Stimulated activated CD8-positive, alpha-beta memory T cell treated with anti-CD3 and anti-CD28 coated beads, Interleukin-7, amount 100 ng/mL, for 24 hours (primary cell): Measurements from ENCODE around the gene SHB.
"Not testable (repeated sequence)": the region's sequence is repeated elsewhere in the genome, so short reads cannot be mapped to it uniquely, and the experiment has no call there.

Source experiments
- DNase-seq: peaks from one replicate; pipeline ENCODE4 v3.0.0-alpha.2; 2020; ENCODE audit warnings: low read depth

SHB gene

DNA sequence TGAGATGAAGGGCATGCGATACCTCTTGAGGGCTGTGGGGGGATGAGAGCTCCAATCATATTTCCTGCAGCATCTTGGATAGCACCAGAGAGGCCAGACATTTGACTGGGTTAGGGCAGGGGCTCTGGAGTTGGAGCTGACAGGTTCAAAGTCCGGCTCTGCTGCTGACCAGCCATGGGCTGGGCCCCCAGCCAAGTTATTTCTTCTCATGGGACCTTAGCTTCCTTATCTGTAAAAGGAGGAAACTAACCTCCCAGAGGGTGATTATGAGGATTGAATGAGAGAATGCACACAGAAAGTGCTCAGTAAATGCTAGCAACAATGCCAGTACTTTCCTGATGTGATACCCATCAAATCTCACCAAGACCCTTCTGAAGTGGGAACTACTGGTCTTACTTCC, 99.9 kb downstream of the SHB start:
- no peak for DNase-seq

DNA sequence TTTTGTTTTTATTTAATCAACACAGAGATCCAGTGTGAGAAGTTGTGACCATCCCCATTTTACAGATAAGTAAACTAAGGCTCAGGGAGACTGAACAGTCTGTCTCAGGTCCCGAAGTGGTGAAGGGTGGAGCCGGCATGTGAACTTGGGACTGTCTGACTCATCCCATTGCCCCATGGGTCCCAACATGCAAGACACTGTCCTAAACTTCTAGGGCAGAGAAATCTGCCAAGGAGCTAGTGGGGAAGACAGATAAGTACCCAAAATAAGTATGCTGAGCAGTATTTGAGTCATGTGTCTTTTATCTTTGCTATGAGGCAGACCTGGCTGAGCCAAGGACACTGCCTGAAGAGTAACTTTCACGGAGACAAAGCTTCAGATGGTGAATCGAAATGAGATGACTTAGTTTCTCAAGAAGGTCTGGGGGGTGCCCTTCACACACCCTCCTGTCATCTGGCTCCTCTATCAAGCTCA, 100.8 kb downstream of the SHB start:
- no peak for DNase-seq

DNA sequence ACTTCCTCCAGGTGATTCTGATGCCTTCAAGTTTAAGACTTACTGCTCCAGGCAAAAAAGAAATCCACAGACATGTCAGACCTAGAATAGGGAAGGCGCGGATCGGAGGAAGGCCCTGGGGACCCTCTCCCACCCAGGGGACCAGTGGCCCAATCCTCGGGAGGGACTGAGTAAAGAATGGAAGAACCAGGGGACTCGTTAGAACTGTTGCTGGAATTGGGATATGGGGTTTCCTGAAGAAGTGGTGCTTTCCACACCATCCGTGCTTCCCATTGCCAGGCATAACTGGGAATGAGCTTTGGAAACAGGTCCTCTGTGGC, 101.3 kb downstream of the SHB start:
- no peak for DNase-seq

DNA sequence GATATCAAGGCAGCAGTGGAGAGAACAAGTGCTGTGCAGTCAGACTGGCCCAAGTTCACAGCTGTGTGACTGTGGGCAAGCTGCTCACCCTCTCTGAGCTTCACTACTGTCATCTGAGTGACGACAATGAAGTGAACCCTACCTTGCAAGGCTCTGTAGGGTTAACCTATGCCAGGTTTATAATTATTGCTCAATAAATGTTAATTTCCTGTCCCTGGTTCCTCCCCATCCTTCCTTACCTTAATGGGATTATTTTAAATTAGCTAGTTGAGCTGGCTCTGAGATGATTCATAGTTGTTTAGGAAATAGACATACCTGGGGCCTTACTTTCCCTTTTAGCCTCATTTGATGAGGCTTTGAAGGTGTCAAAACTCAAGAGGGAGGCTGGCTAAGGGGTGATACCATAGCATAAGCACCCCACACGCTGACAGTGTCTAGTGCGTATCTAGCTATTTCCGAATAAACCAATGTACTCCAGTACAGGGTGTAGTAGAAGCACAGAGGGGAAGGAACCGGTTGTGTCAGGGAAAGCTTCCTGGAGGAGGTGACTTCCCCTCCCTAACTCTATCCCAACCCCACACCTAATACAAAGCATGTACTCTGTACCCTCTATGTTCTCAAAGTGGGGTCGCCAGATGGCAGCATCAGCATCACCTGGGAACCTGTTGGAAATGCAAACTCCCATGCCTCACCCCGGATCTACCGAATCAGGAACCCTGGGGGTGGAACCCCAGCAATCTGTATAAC, 101.8 kb downstream of the SHB start:
- DNase-seq, result no peak

DNA sequence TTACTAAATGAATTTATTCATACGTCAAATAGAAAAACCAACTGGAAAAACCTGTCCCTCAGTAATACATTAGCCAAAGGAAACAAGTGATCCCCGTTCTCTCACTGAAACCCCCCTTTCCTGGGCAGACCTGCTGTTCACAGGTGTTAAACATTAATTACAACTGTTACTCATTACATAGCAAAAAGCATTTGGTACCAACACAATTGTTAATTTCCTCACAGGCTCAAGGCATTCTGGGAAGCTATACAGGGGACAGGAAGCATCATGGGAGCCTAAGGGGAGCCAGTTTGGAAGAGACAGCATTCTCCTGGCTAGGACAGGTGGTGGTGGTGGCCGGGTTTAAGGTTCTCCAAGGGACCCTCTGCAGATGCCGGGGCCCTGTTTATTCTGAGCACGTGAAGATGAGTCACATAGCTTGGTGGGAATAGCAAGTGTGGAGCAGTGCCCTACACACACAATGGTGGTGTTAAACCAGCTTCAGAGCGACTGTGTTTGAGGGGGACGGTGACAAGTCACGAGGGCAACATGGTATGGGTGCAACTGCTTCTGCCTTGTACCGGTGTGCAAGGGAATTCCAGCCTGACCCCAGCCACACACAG, 102.5 kb downstream of the SHB start:
- DNase-seq, result no peak

DNA sequence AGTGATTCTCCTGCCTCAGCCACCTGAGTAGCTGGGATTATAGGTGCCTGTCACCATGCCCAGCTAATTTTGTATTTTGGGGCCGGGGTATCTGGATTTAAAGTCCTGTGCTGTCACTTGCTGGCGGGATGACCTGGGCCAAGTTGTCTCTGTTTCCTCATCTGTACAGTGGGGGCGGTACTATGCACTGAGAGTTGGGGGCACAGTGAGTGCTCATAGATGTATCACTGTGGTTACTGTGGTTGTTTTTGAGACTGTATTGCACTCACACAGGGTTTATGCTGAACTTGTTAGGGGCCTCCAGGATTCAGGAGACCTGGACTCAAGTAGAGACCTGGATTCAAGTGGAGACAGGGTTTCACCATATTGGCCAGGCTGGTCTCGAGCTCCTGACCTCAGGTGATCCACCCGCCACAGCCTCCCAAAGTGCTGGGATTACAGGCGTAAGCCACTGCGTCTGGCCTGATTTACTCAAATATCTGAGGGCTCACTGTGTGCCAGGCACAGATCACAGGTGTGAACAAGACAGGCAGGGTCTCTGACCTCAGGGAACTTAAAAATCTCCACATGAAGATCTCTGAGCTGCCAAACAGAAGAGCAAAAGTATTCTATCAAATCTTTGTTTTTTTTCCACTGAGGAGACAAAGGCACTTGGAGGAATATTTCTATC, 103.2 kb downstream of the SHB start:
- DNase-seq, result not testable (repeated sequence)

DNA sequence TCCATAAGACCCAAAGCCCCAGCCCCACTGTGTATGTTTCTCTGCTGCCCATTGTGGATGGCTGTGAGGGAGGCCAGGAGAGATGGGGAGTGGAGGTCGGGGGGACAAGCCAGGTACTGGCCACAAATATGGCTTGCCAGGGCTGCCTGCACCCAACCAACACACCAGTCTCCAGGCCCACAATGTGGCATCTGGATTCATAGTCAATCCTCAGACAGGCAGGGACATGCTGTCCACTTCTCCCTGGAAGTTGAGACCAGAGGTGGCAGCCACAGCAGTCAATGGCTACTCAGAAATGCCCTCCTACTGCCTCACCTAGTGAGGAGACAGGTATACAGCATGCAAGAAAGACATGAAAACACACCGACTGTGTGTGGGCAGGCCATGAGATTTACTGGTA, 103.9 kb downstream of the SHB start:
- DNase-seq, result no peak

DNA sequence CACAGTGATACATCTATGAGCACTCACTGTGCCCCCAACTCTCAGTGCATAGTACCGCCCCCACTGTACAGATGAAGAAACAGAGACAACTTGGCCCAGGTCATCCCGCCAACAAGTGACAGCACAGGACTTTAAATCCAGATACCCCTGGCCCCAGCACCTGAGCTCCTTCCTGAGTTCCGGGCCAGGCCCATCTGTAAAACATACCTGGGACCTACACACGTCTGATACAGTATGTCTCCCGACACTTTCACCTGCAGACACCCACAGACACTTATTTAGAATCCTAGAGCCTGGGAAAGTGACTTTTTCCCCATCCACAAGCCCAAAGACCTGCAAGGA, 104.3 kb downstream of the SHB start:
- no peak for DNase-seq

DNA sequence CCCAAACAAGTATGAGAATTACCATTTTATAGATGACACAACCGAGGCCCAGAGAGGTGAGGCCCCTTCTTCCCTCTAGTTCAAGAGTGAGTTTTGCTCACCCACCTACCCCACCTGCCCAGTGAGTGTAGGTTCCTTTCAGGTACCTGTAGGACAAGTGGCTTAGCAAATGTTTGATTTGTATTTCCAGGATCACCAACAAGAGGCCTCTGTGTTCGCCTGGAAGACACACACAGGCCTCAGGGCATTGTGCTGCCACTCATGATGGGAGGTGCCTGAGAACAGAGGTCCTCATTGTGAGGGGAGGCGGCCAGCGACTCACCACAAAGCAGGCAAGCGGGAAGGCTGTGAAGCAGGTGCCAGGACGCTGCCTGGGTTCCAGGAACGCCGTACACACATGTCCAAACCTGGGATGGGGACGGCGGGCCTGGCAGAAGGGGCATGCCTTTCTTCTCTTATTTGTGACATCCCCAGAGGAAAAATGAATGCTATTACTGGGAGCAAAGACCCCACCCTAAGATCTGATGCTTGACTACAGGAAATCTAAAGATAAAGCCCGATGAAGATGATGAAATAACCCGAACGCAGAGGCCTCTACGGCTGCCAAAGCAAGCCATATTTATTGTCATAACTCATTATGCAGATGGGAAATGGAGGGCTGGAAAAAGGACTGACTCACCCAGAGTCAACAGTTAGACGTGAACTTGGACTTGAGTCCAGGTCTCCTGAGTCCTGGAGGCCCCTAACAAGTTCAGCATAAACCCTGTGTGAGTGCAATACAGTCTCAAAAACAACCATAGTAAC, 104.9 kb downstream of the SHB start:
- DNase-seq, result no peak

DNA sequence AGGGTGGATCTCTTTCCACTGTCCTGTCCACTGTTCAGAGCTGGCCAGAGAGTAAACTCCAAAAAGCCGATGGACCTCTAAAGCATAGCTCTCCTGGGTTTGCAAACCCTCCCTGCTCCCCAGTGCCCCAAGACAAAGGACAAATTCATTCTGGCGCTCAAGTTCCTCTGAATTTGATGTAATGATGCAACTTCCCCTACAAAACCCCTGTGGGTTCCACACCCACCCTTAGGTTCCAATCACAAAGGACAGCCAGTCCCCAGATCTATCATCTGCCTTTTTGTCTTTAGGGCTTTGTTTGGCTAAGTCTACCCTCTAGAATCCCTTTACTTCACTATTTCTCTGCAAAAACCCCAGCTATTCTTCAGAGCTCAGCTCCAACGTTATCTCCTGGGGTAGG, 107.7 kb downstream of the SHB start:
- no peak for DNase-seq

DNA sequence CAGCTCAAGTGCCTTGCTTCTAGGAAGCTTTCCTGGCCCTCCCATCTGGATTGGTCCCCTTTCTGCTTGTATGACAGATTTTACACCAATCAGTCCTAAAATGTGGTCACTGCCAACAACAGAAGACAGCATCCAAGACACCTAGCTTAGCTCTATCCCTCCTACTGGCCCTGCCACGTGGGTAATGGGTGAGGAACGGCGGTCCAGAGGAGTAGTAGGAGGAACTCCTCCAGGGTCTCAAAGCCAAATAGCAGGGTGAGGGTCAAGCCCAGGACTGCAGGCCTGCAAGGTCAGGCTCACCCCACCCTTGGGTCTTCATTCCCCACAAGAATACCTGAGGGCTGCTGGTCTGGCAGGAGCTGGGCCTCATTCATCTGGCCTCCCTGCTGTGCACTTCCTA, 108.4 kb downstream of the SHB start:
- DNase-seq, result no peak

DNA sequence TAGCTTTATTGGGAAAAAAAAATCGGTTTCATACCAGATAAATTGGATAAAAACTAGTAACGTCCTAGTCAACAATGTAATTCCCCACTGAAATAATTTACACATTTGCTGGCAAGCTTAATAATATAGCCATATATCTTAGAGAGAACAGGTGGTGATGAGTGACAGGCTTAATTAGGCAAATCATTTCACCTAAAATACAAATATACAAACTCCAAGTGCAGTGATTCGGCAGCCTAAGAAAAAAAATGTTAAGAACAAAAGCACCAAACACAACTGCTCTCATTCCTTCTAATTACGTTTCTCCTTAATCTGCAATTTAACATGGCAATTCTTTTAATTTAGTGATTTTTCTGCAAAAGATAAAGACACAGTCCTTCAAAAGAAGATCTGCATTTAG, 109.1 kb downstream of the SHB start:
- no peak for DNase-seq

DNA sequence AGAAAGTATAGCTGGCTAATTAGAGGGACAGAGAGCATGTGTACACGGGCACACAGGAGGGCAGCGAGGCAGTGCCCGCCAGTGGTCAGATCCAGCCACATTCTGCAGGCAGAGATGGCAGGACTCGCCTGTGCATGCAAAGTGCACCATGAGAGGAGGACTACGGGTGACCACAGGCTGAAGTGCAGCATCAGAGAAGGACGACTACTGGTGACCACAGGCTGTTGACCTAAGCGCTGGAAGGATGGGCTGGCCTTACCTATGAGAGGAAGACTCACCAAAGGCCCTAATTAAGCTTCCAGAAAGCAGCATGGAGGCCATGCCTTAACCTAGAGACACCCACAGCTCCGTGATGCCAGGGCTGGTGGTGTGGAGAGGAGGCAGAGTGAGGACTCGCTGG, 110.9 kb downstream of the SHB start:
- DNase-seq, result no peak

DNA sequence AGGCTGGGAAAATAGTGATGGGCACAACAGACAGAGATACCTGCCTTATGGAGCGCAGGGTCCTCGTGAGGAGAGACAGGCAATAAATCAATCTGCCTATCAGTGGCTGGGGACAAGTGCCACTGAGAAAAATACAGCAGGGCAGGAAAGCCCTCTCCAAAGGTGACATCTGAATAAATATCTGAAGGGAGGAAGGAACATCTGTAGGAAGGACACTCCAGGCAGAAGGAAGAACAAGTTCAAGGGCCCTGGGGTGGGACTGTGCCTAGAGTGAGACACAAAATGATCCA, 111.4 kb downstream of the SHB start:
- no peak for DNase-seq

DNA sequence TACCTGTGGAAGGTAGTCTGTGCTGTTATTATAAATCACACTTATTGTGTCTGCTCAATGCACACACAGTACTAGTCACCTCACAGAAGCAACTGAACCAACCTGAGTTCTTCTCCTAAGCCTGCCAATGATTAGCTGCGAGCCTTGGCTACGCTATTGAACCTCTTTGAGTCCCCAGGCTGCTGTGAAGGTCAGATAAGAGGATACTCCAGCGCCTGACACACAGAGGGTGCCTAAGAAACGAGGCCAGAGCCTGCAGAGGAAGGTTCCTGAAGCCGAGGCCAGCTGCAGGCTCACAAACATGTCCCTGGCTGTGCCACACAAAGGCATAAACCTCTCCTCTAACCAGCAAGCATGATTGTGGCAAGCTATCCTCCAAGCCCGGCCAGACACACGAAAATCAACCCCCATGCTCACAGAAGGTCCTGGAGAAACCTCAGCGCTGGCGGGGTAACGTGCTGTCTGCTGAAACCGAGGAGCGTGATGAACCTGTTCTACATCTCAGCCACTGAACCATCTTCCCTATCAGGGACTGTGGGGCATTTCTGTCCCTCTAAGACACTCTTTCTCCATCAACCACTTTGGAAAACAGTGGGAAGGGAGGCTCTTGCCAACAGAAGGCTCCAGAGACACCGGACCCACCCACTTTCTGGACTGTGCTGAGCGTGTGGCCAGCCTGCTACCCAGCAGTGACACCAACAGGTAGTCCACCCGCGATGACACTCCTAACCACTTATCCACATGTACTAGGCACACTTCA, 111.9 kb downstream of the SHB start:
- no peak for DNase-seq

DNA sequence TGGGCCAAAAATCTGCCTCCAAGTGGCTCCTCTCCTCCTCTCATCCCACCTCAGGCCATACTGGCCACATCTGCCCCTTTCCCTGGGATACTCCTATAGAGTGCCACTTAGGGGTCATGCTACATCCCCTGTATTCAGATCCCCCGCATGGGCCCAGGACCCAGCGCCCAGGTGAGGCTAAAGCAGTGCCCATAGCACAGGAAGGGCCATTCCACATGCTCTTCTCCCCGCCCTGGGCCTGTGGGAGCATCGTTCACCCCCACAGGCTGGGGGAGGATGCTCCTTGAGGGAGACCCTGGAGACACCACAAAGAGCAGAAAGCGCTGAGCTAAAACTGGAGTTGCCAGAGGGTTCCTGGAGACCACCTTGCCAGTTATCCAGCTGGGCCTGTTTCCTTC, 112.6 kb downstream of the SHB start:
- no peak for DNase-seq

DNA sequence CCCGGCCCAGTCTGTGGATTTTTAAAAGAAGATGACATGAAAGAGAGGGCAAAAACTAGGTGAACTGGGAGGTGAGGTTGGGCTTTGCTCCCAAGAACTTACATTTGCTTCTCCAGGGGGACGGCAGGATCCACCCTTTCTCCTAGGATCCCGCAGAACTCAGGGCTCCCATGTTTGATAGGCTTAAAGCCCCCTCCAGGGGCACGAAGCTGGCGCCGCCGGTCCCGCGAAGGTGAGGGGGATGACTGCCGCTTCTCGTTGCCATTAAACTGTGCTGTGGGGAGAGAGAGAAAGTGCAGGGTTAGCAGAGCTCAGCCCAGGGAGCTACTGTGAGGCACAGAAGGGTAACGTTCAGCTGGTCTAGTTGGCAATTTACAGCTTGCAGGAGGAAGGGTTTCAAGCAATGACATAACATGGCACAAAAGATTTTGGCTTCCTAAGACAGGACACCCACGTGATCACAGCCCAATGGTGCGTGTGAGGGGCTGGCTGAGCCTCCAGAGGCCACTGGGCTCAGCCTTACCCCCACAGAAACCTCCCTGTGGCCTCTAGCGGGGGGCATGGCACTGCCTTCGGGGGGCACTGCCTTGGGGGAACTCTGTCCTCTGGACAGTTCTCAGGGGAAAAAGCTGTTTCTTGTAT, 113.1 kb downstream of the SHB start:
- DNase-seq, result no peak

DNA sequence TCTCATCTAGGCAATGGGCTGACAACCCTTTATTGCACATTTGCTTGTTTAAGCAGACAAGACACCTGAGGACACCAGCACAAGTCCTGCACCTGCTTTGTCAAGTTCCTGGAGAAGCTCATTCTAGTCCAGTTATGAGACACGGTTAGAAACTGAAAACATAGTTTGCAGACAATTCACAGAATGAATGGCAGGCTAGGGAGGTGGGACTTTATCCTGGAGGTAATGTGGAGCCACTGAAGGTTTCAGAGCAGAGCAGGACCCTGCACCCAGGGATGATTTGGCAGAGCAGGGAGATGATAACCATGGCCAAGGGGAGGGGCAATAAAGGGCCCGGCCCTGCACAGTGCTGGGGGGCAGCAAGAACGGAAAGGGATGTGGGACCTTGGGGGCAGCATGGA, 114.4 kb downstream of the SHB start:
- no peak for DNase-seq

DNA sequence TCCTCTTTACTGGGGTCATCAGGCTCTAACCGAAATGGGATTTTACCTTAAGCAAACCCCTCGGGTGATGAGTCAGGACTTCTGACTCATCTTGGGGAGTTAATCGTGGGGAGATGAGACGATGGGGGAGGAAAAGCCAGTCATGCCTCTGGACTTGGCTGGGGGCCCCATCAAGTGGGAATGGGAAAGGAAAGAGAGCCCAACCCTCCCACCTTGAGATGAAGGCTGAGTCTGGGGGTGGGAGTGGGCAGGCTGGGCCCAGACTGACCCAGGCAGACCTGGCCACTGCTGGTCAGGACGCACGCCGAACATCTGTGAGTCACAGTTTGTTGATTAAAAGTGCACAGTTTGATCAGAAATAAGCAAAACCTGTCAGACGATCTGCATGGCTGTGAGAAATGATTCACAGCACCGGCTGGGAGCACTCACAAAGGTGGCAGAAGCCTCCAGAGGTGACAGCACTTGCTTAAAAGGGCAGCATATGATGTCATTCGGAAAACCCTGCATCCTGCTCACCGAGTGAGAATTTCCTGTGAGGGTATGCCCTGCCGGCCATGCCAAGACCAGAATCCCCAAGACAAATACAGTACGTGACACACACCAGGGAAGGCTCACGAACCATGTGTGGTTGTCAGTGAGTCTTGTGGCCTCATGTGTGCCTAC, 115.1 kb downstream of the SHB start:
- no peak for DNase-seq

DNA sequence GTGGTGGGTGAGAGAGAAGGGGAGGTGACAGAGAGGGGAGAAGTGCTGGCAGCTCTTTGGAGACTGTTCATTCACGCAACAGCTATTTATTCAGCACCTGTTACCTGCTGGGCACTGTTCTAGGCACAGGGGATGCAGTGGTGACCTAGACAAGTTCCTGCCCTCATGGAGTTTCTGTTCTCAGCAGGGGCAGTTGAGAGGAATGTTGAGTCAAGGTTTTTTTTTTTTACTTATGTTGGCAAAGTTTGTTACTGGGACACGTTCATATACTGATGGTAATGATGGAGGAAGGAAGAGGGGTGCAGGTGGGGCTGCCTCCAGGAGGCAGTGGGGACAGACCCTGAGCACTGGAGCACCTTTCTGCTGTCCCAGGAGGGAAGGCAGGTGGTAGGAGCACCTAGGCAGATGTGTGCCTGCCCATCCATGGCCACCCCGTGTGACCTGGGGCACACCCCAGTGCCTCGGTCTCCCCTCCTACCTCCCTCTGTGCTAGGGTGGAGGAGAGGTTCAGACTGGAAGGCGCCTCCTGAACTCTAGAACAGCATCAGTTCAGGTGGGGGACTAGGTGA, 115.7 kb downstream of the SHB start:
- no peak for DNase-seq

DNA sequence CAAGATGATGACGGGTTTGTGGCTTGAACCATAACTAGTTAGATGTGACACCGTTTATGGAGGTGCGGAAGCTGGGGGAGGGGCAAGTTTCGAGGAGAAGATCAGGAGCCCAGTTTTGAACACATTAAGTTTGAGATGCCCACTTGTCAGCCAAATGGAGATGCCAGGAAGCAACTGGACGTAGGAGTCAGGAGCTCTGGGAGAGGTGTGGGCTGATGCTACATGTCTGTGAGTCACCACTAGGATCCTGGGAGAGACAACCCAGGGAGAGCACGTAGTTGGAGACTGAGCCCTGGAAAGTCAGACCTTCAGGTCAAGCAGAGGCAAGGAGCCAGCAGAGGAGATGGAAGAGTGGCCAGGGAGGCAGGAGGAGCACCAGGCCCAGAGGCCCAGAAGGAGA, 116.3 kb downstream of the SHB start:
- no peak for DNase-seq
